NOMO-1 treated with DMSO at 0.1 percent for 48 hours (cell line): ENCODE data around the gene IGLL5.

Experiments used
- DNase-seq: peaks from one replicate; lab custom pipeline; 2025; ENCODE audit not compliant: unreplicated experiment; lab: John Stamatoyannopoulos, UW

The IGLL5 gene

GRCh38 chr22:22926370-22927195, 39.0 kb downstream of the IGLL5 start:
- no peak for DNase-seq

DNA sequence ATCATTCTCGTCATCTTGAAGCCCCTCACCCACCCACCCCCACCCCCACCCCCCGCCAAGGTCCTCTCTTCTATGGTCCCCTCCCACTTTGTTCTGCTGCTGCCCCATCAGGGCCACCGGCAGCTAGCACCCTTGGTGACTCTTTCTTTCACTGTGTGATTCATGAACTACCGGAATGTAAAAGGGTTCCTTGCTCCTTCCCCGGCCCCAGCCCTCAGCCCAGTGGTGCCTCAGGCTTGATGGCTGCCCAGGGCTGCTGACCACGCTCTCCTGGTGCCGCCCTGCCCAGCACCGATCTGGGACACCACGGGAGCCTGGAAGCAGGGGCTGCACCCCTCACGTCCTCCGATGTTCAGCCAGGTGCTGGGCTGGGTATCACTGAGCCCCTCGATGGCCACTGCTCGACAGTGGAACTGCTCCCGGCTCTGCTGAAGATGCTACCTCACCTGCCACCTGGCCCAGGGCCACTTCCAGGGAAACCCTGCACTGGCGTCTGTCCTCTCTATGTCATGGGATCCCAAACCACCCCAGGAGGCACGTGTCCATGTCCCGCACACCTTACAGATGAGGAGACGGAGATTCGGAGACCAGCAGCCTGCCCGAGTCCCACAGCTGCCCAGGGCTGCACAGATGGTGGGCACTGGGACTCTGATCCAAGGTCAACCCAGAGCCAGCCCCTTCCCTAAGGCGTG, 39.7 kb downstream of the IGLL5 start:
- no peak for DNase-seq

DNA sequence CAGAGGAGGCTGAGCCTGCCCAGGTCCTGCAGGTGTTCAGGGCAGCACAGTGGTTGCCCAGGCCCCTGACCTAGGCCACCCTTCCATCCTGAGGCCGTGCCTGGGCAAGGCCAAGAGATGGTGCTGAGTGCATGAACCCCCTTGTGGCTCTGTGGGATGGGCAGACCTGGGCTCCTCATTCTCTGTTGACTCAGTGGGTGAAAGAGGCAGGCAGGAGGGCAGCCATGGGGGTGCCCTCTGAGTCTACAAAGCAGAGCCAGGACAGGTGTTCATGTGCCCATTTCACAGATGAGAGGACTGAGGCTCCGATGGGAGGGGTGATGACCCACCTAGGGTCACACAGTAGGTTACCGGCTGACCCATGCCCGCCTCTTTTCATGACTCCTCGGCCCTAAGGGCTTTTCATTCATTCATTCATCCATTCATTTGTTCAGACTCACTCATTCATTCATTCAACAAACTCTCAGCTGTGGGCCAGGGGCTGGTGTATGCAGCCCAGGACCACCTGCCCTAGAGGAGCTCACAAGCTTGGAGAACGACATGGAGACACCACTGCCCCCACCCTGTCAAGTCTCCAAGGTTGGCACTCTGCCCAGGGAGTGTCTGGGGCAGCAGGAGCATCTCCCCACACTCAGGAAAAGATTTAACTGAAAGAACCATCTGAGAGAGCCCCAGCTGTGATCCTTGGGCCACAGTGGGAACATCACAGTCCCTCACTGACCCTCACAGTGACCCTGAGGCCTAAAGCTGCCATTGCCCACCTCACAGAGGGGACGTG, 40.5 kb downstream of the IGLL5 start:
- no peak for DNase-seq

DNA sequence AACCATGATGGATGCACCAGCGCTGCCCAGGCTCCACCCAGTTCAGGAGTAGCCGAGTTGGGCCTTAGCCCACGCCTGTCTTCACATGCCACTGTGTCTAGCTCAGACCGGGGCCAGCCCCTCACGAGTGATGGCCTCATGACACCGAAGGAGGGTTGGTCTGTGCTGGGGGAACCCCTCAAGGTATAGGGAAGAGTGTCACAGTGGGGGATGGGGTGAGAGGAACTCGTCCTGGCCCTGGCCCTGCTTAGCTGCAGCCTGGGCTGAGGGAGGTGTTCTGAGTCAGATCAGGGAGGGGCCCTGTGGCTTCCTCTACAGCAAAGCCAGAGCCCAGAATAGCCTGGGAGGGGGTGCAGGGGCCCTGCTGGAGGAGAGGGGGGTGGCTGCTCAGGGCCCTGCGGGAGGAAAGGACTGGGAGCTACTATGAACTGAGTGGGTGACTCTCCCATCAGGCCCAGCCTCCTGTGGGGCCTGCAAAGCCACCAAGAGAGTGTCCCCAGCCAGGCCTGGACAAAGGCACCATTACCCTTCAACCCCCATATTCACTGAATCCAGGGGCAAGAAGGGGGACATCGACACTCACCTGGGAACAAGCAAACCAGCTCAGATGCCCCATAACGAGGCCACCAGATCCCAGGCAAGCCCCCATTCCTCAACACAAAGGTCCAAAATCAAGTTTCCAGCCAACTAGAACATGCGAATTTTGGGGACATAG, 41.2 kb downstream of the IGLL5 start:
- peak; percentile 99 for DNase-seq

DNA sequence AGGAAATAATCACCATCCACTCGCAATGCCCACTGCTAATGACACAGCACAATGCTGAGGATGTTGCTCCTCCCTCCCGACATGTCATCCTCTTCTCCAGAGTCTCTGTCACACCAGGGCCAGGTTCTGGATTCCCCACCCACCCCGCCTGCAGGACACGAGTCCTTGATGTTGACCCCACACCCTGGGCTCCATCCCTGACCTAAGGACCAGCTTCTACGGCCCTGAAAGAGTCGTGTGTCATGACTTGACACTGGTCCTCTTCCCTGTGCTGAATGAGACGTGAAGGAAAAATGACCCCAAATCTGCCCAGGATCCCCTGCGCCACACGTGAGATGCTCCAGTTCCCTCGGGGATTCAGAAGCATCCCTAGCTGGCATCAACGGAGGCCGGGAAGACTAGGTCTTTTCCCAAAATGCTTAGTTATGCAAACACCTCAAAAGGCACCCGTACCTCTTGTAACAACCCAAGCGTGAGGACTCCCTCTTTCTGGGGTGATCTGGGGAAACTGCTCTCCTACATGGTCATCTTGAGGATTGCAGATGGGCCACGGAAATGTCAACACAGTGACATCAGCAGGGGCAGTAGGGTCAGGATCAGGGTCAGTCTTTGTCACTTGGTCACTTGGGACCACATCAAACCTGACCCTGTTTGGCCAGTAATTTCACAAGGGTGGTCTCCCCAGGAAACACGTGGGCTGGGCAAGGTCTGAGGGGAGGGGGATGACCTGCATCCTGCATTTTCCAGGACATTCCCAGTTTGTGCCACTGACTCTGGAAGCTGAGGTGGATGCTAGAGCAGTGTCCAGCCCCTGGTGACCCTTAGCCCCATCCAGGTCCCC, 42.0 kb downstream of the IGLL5 start:
- peak; percentile 35 for DNase-seq

DNA sequence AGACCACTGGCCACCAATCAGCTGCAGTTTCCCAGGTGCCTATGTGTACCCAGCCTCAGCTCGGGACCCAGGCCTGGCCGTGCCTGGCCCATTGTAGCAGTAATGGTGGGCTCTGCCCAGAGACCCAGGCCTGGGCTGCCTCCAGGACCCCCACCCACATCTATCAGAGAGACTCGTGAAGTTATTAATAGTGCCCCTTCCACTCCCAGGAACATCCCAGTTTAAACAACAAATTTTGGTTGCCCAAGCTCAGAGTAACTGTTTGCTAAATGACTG, 42.5 kb downstream of the IGLL5 start:
- DNase-seq, result no peak

- no peak for DNase-seq
Observed at GRCh38 chr22:22930571-22931556, 43.2 kb downstream of the IGLL5 start.

- no peak for DNase-seq
Observed at GRCh38 chr22:22931557-22932270, 44.1 kb downstream of the IGLL5 start.

- DNase-seq, result no peak
Observed at GRCh38 chr22:22932512-22932941, 44.9 kb downstream of the IGLL5 start.

DNA sequence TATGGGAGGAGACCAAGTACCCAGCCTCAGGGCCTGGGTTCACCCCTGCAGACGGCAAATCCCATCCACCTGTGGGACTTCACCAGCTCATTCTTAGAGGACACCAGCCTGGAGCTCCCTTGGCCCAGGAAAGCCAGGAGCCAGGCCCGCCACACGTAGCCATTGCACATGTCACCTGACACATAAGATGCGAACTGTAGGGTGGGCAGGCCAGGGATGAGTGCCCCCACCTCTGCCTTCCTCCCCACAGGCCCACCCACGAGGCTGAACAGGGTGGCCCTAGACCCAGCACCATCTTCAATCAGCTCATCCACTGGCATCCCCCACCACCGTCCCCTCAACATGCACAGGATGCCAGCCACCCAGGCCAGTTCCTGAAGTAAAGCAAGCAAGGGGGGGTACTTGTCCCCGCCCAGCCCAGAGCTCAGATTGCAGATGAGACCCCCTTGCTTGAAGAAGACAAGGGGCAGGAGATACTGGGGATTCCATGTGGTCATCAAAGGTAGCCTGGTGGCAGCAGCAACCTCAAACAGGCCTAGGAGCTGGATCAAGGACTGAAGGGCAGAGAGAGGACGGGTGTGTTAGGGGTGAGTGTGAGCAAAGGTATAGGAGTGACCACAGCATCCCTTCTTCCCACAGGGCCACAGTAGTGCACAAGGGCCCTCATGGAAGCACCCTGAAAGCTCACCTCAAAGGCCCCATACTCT, 45.6 kb downstream of the IGLL5 start:
- no peak for DNase-seq

- DNase-seq, result no peak
Observed at GRCh38 chr22:22933807-22934542, 46.4 kb downstream of the IGLL5 start.

DNA sequence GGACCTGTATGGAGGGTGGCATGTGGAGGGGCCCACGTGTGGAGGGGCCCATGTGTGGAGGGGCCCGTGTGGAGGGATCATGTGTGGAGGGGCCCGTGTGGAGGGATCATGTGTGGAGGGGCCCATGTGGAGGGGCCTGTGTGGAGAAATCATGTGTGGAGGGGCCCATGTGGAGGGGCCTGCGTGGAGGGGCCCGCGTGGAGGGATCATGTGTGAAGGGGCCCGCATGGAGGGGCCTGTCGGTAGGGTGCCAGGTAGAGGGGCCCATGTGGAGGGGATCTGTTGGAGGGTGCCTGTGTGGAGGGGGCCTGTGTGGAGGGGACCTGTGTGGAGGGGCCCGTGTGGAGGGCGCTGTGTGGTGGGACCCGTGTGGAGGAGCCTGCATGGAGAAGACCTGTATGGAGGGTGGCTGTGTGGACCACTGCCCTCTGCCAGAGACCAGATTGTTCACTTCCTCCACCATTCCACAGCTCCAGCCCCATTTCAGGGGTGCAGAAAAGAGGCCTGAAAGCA, 47.0 kb downstream of the IGLL5 start:
- no peak for DNase-seq

DNA sequence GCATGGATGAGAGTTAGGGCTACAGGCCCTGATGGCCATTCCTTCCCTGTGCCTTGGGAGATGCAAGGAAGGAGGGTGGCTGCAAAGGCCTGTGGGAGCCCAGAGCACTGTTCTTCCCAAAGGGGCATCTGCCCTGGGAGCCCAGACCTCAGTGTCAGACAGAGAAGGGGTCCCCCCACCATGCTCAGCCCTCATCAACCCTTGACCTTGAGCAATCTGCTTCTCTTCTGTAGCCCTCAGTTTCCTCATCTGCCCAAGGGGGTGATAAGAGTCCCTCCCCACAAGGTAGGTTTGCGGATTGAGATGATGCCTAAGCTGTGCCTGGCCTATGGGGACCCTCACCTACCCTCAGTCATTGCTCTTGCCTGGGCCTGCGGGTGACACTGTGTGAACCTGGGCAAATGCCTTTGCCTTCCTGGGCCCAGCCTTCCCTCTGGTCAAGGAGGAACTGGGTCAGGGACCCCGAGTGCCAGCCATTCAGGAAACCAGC, 47.5 kb downstream of the IGLL5 start:
- DNase-seq, result no peak

- peak; percentile 85 for DNase-seq
Observed at GRCh38 chr22:22935546-22936157, 48.0 kb downstream of the IGLL5 start.

GRCh38 chr22:22936180-22936914, 48.7 kb downstream of the IGLL5 start:
- no peak for DNase-seq
